IPS DF 6.9 (cell line): ENCODE data around the gene SRR.
"Not testable (repeated sequence)": the region's sequence is repeated elsewhere in the genome, so short reads cannot be mapped to it uniquely, and the experiment has no call there.

Experiments used
- DNase-seq: peaks from one replicate; pipeline ENCODE4 v3.0.0-alpha.2; 2013; ENCODE audit warnings: low read depth, low spot score
- H3K27ac ChIP-seq: one replicate; pipeline ENCODE4 v1.5.1; 2013; ENCODE audit warnings: low read length, control low read depth
- H3K27me3 ChIP-seq: 2 replicates; pipeline ENCODE4 v1.6.1; 2013; ENCODE audit warnings: mild to moderate bottlenecking, low read length; ENCODE audit not compliant: control insufficient read depth, insufficient read depth
- H3K36me3 ChIP-seq: 2 replicates; pipeline ENCODE4 v1.6.1; 2013; ENCODE audit warnings: low read length; ENCODE audit not compliant: control insufficient read depth, insufficient read depth
- H3K4me1 ChIP-seq: 2 replicates; pipeline ENCODE4 v1.6.1; 2013; ENCODE audit warnings: low read length; ENCODE audit not compliant: control insufficient read depth, insufficient read depth
- H3K4me3 ChIP-seq: 2 replicates; pipeline ENCODE4 v1.5.1; 2013; ENCODE audit warnings: mild to moderate bottlenecking, low read length
- H3K9me3 ChIP-seq: 2 replicates; pipeline ENCODE4 v1.6.1; 2013; ENCODE audit warnings: low read length, inconsistent platforms; ENCODE audit not compliant: control insufficient read depth, insufficient read depth
- WGBS: extraction: QIAGEN DNeasy Blood & Tissue Kit; methylation state at CpG from one replicate; pipeline ENCODE4 v1.1.7; 2013; ENCODE audit warnings: mixed read lengths, missing lambda C conversion rate; ENCODE audit not compliant: insufficient read length, insufficient coverage; 5-methylcytosine and 5-hydroxymethylcytosine counted together

The SRR gene

GRCh38 chr17:2292100-2292499, 11.7 kb upstream of the SRR start:
- no peak overlapping the region for H3K4me3 ChIP-seq
- no peaks in the 10 kb centered on the region for H3K27me3 ChIP-seq
- WGBS, result no CpG with 5 or more reads among the region's 2 CpGs
- no peak for DNase-seq
- no peak overlapping the region for H3K27ac ChIP-seq
- H3K4me1 ChIP-seq, result no peaks in the 10 kb centered on the region
- no peaks in the 10 kb centered on the region for H3K9me3 ChIP-seq
- peaks cover 3% of the 10 kb centered on the region; the same call in 1 of the 2 replicates for H3K36me3 ChIP-seq

GRCh38 chr17:2295575-2295974, 8.2 kb upstream of the SRR start:
- no peak for DNase-seq
- H3K9me3 ChIP-seq, result no peaks in the 10 kb centered on the region

DNA sequence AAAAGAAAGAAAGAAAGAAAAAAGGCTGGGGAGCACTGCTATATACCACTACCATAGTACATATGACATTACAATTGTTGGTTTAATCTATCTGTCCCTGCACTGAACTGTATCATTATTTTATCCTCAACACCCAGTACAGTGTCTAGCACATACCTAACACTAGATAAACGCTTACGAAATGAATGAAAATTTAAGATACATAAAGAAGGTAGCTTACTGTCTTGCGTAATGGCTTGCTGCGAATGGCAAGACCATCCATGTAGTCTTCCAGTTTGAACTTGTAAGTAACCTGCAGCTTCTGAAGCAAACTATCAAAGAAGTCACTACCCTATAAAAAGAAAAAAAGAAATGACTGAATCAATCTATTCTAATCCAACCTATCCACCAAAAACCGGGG, 6.7 kb upstream of the SRR start:
- Histone ChIP-seq H3K4me1 (no peaks in the 10 kb centered on the region), H3K4me3 (no peak overlapping the region), H3K27ac (no peak overlapping the region), H3K36me3 (peaks cover 6% of the 10 kb centered on the region), H3K9me3 (no peaks in the 10 kb centered on the region), H3K27me3 (no peaks in the 10 kb centered on the region)
- WGBS, result no CpG with 5 or more reads among the region's 5 CpGs
- no peak for DNase-seq

More at GRCh38 chr17:2295575-2295974, 8.2 kb upstream of the SRR start:
- H3K36me3 ChIP-seq, result peaks cover 9% of the 10 kb centered on the region
- H3K27ac ChIP-seq, result no peak overlapping the region
- no peak overlapping the region for H3K4me3 ChIP-seq
- no CpG with 5 or more reads among the region's 1 CpG for WGBS
- no peaks in the 10 kb centered on the region for H3K27me3 ChIP-seq
- no peaks in the 10 kb centered on the region for H3K4me1 ChIP-seq

GRCh38 chr17:2299136-2299535, 4.6 kb upstream of the SRR start:
- peaks cover 6% of the 10 kb centered on the region for H3K36me3 ChIP-seq
- no CpG with 5 or more reads among the region's 12 CpGs for WGBS

DNA sequence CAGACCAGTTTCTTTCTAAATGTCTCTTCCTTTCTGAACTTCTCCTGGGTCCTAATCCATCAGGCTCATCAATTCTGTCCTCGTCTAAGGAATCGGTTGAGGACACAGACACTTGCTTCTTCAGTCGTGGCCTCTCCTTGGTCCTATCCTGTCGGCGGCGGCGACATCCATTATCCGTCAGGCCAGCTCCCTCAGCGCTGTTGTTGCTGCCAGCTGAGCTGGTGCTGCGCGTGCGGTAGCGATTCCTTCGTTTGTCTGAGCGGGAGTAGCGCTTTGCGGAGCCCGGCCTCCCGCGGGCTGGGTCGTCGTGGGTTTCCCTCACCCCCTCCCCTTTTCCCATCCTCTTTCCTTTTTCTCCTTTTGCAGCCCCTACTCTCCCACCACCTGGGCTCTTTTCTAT, 4.0 kb upstream of the SRR start:
- DNase-seq, result no peak
- no peaks in the 10 kb centered on the region for H3K9me3 ChIP-seq
- peaks cover 6% of the 10 kb centered on the region for H3K36me3 ChIP-seq
- H3K4me1 ChIP-seq, result no peaks in the 10 kb centered on the region
- no peak overlapping the region for H3K4me3 ChIP-seq
- H3K27me3 ChIP-seq, result no peaks in the 10 kb centered on the region
- no CpG with 5 or more reads among the region's 22 CpGs for WGBS
- H3K27ac ChIP-seq, result no peak overlapping the region

More at GRCh38 chr17:2299136-2299535, 4.6 kb upstream of the SRR start:
- H3K4me1 ChIP-seq, result no peaks in the 10 kb centered on the region
- H3K9me3 ChIP-seq, result no peaks in the 10 kb centered on the region
- DNase-seq, result no peak
- no peak overlapping the region for H3K27ac ChIP-seq
- H3K4me3 ChIP-seq, result no peak overlapping the region
- H3K27me3 ChIP-seq, result no peaks in the 10 kb centered on the region

DNA sequence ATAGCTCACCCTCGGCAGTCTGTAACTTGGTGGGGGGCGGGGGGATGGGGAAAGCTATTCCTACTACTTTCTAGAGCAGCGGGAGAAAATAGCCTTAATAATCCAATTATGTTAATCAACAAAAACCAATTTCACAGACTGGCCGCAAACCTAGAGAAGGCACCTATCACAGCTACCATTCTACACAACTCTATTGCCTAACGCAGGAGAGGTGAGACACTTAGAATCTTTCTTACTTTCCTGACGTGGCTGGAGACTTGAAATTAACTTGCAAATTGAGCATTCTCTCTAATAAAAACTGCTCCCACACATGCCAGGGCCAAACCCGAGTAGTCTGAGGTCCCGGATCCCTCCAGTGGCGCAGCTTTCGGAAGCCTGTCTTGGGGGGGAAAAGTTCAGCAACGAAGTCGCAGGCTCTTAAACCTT, 959 bp upstream of the SRR start:
- Histone ChIP-seq H3K4me1 (no peaks in the 10 kb centered on the region), H3K27me3 (no peaks in the 10 kb centered on the region)
- no CpG with 5 or more reads among the region's 12 CpGs for WGBS

GRCh38 chr17:2304931-2305330, 1.2 kb downstream of the SRR start:
- WGBS, result no CpG with 5 or more reads among the region's 4 CpGs
- H3K4me1 ChIP-seq, result no peaks in the 10 kb centered on the region
- H3K36me3 ChIP-seq, result no peaks in the 10 kb centered on the region
- H3K4me3 ChIP-seq, result no peak overlapping the region
- H3K27ac ChIP-seq, result no peak overlapping the region
- no peaks in the 10 kb centered on the region for H3K9me3 ChIP-seq
- H3K27me3 ChIP-seq, result no peaks in the 10 kb centered on the region
- no peak for DNase-seq

More for the DNA sequence above, 959 bp upstream of the SRR start:
- DNase-seq, result no peak
- H3K36me3 ChIP-seq, result peaks cover 6% of the 10 kb centered on the region
- H3K9me3 ChIP-seq, result no peaks in the 10 kb centered on the region
- H3K4me3 ChIP-seq, result peak overlapping the region; percentile 86
- no peak overlapping the region for H3K27ac ChIP-seq

DNA sequence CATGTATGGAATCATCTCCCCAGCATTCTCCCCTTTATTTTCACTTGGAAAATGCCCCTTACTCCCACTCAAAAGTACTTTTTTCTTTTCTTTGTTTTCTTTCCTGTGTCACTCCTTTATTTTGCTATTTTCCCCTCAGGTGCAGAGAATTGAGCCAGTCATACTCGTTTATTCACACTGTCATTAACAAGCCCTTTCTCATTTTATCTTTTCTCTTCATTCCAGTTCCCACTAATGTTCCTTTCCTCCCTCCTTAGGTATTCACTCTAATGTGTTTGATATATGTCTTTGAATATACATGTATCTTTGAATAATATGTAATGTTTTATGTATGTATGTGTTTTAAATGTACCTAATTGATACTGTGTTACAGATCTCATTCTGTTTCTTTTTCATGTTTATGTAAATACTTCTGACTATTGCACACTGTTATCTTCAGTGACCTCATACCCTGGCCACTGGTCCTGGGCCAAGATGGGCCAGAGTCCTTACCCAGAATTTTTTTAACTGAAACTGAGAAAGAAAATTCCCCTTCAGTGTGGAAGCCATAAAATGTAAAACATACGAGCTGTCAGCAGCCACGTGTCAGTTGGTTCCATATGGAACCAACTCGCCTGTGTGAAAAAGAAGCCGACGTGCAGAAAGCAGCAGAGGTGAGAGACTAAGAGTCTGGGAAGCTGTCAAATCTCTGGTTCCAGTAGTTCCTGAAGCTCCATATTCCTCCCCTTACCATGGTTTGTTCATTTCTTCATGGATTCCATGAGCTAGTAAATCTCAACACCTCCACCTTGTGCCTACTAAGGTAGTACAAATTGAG, 5.8 kb downstream of the SRR start:
- no CpG with 5 or more reads among the region's 6 CpGs for WGBS

DNA sequence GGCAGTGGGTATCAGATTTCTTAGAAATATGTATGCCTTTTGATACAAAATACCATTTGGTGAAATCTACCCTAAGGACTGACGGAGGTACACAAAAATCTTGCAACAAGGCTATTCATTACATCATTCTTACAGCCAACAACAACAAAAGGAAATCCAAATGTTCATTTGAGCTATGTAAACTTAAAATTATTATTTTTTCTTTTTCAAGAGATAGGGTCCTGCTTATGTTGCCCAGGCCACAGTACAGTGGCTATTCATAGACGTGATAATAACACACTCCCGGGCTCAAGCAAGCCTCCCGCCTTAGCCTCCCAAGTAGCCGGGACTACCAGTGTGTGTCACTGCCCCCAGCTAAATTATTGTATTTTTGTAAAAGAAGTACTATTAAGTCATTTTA, 9.0 kb downstream of the SRR start:
- H3K27ac ChIP-seq, result no peak overlapping the region
- DNase-seq, result no peak
- no CpG with 5 or more reads among the region's 5 CpGs for WGBS

More for the DNA sequence above, 5.8 kb downstream of the SRR start:
- no peaks in the 10 kb centered on the region for H3K36me3 ChIP-seq
- no peaks in the 10 kb centered on the region for H3K9me3 ChIP-seq
- H3K27me3 ChIP-seq, result no peaks in the 10 kb centered on the region
- no peak for DNase-seq
- no peak overlapping the region for H3K27ac ChIP-seq
- H3K4me3 ChIP-seq, result no peak overlapping the region
- H3K4me1 ChIP-seq, result no peaks in the 10 kb centered on the region

GRCh38 chr17:2316916-2317205, 13.1 kb downstream of the SRR start:
- no CpG with 5 or more reads among the region's 7 CpGs for WGBS

More for the DNA sequence above, 9.0 kb downstream of the SRR start:
- Histone ChIP-seq H3K4me3 (no peak overlapping the region), H3K9me3 (no peaks in the 10 kb centered on the region), H3K27me3 (no peaks in the 10 kb centered on the region), H3K36me3 (no peaks in the 10 kb centered on the region), H3K4me1 (no peaks in the 10 kb centered on the region)

DNA sequence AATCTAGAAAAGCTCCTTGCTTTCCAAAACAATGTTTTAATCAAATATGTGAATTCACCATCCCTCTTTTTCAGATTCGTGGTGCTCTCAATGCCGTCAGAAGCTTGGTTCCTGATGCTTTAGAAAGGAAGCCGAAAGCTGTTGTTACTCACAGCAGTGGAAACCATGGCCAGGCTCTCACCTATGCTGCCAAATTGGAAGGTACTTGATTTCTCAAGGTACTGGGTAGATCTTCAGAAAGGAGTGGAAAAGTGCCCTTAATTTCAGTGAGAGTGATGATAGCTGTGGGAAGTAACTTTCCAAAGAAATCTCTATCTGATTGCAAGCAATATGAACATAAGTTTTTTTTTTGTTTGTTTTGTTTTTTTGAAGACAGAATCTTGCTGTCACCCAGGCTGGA, 14.0 kb downstream of the SRR start:
- Histone ChIP-seq H3K27ac (no peak overlapping the region), H3K9me3 (no peaks in the 10 kb centered on the region), H3K27me3 (no peaks in the 10 kb centered on the region), H3K4me1 (no peaks in the 10 kb centered on the region), H3K36me3 (no peaks in the 10 kb centered on the region), H3K4me3 (no peak overlapping the region)
- no peak for DNase-seq
- WGBS, result no CpG with 5 or more reads among the region's 3 CpGs

More at GRCh38 chr17:2316916-2317205, 13.1 kb downstream of the SRR start:
- H3K27ac ChIP-seq, H3K4me1 ChIP-seq, DNase-seq, H3K36me3 ChIP-seq, H3K4me3 ChIP-seq, H3K27me3 ChIP-seq, H3K9me3 ChIP-seq: not testable (repeated sequence)
